PC-9 (cell line): Measurements from ENCODE around the gene ALPK1. TPM values are rescaled to one million over a fixed set of nuclear protein-coding genes. Genes with fewer than 3 reads are reported as not detected.
A peak's percentile ranks its signal among the peaks of the same experiment; 100 is the strongest.

Experiments
- BruUV-seq: library from RNA; stranded (reverse); fragments of 400-500 nt; replicated peaks from 2 replicates; lab custom pipeline; 2021; lab: Mats Ljungman, UMichigan
- CTCF ChIA-PET: fragments of 300-600 bp; sonication (Branson Sonifier 250); formaldehyde crosslinking; loops from one replicate; lab custom pipeline; 2022; ENCODE audit warnings: antibody characterized with exemption; lab: Charles Lee
- POLR2A ChIA-PET: fragments of 300-600 bp; sonication (Branson Sonifier 250); formaldehyde crosslinking; loops from one replicate; lab custom pipeline; 2022; ENCODE audit warnings: antibody characterized with exemption; ENCODE audit not compliant: unreplicated experiment; lab: Charles Lee
- DNase-seq, 2 experiments: peaks; one replicate each; pipeline versions ENCODE4 v3.0.0 to v3.0.0-alpha.2; 2015 to 2022; ENCODE audit warnings: mixed read lengths in 1 of 2
- H2AFZ ChIP-seq: fragments of 200-600 bp; sonication (generic); 2 replicates; pipeline ENCODE4 v1.8.1; 2017; ENCODE audit warnings: antibody characterized with exemption
- H3F3A ChIP-seq: fragments of 200-600 bp; sonication (generic); 2 replicates; pipeline ENCODE4 v1.8.1; 2017; ENCODE audit warnings: antibody characterized with exemption, mild to moderate bottlenecking, low read depth; ENCODE audit not compliant: insufficient read depth
- H3K27ac ChIP-seq: fragments of 200-600 bp; sonication (generic); 2 replicates; pipeline ENCODE4 v1.6.1; 2016; ENCODE audit warnings: mixed run types
- H3K27me3 ChIP-seq: fragments of 200-600 bp; sonication (generic); 2 replicates; pipeline ENCODE4 v1.6.1; 2016; ENCODE audit warnings: low read depth, mixed run types; ENCODE audit not compliant: insufficient read depth
- H3K36me3 ChIP-seq: fragments of 200-600 bp; sonication (generic); 2 replicates; pipeline ENCODE4 v1.6.1; 2016; ENCODE audit warnings: low read depth, mixed run types
- H3K4me1 ChIP-seq: fragments of 200-600 bp; sonication (generic); replicated peaks from 2 replicates; pipeline ENCODE4 v1.6.1; 2016; ENCODE audit warnings: mixed run types; ENCODE audit not compliant: insufficient read depth
- H3K4me2 ChIP-seq: fragments of 200-600 bp; sonication (generic); 2 replicates; pipeline ENCODE4 v1.6.1; 2017; ENCODE audit warnings: mixed run types
- H3K4me3 ChIP-seq: fragments of 200-600 bp; sonication (generic); 2 replicates; pipeline ENCODE4 v1.6.1; 2016; ENCODE audit warnings: mixed run types
- H3K79me2 ChIP-seq: fragments of 200-600 bp; sonication (generic); 2 replicates; pipeline ENCODE4 v1.6.1; 2017; ENCODE audit warnings: low read depth, mixed run types
- H3K9me2 ChIP-seq: fragments of 200-600 bp; sonication (generic); 2 replicates; pipeline ENCODE4 v1.8.1; 2017; ENCODE audit warnings: mild to moderate bottlenecking; ENCODE audit not compliant: insufficient read depth
- H3K9me3 ChIP-seq: fragments of 200-600 bp; sonication (generic); 2 replicates; pipeline ENCODE4 v1.8.1; 2016; ENCODE audit warnings: low read depth; ENCODE audit not compliant: insufficient read depth
- H4K20me1 ChIP-seq: fragments of 200-600 bp; sonication (generic); 2 replicates; pipeline ENCODE4 v1.8.1; 2017; ENCODE audit not compliant: insufficient read depth
- CTCF ChIP-seq: fragments of 200-600 bp; sonication (generic); conservative IDR thresholded peaks from 2 replicates; pipeline ENCODE4 v1.6.1; 2017; ENCODE audit warnings: mixed run types, antibody characterized with exemption, mild to moderate bottlenecking, moderate library complexity
- EZH2 ChIP-seq: fragments of 200-600 bp; sonication (generic); IDR thresholded peaks from 2 replicates; pipeline ENCODE4 v1.8.0; 2017; ENCODE audit warnings: antibody characterized with exemption, low read depth
- intact Hi-C: fragments of 100-400 bp; cut with micrococcal nuclease; formaldehyde crosslinking; loops from one replicate; pipeline ENCODE4 v1.10.0; 2022; ENCODE audit not compliant: unreplicated experiment
- total RNA-seq: library from RNA; stranded (reverse); gene quantifications from 2 replicates; pipeline ENCODE4 v1.2.3, GENCODE V29; 2021

The ALPK1 gene
- total RNA-seq, 1 experiment from 2014 or later = 35.4 TPM

GRCh38 chr4:112358415-112358814 is 61.2 kb downstream of the ALPK1 start:
- Histone ChIP-seq H3K9me2 (no peaks in the 10 kb centered on the region), H3K4me1 (no peaks in the 10 kb centered on the region), H4K20me1 (no peaks in the 10 kb centered on the region), H3K27me3 (no peaks in the 10 kb centered on the region), H3K36me3 (no peaks in the 10 kb centered on the region), H3F3A (no peaks in the 10 kb centered on the region), H2AFZ (no peak overlapping the region), H3K9me3 (no peaks in the 10 kb centered on the region), H3K4me3 (no peak overlapping the region), H3K4me2 (no peak overlapping the region), H3K27ac (no peak overlapping the region), H3K79me2 (no peaks in the 10 kb centered on the region)
- ChIA-PET CTCF (no interaction called here), POLR2A (no interaction called here)
- DNase-seq = no peak
- BruUV-seq = no TSS peak
- intact Hi-C loops = no loop called here
- TF ChIP-seq CTCF (no peak), EZH2 (no peak)

- Histone ChIP-seq H3K4me3 (no peak overlapping the region), H3K9me3 (no peaks in the 10 kb centered on the region), H4K20me1 (no peaks in the 10 kb centered on the region), H3K4me2 (no peak overlapping the region), H2AFZ (no peak overlapping the region), H3K79me2 (no peaks in the 10 kb centered on the region), H3K4me1 (no peaks in the 10 kb centered on the region), H3K36me3 (no peaks in the 10 kb centered on the region), H3K9me2 (no peaks in the 10 kb centered on the region), H3K27me3 (no peaks in the 10 kb centered on the region), H3K27ac (no peak overlapping the region), H3F3A (no peaks in the 10 kb centered on the region)
- ChIA-PET POLR2A (no interaction called here), CTCF (no interaction called here)
- no peak for DNase-seq
- intact Hi-C loops = no loop called here
- TF ChIP-seq EZH2 = no peak
- no peak for TF ChIP-seq CTCF
- BruUV-seq = no TSS peak
Measured at GRCh38 chr4:112358952-112359749, 62.0 kb downstream of the ALPK1 start.

GRCh38 chr4:112361181-112361791 is 64.1 kb downstream of the ALPK1 start:
- Histone ChIP-seq H4K20me1 (no peaks in the 10 kb centered on the region), H3K4me2 (0 out of 2 replicates have a peak overlapping the region, but pooled peaks have one; percentile 25), H3K4me3 (no peak overlapping the region), H3K36me3 (no peaks in the 10 kb centered on the region), H3F3A (no peaks in the 10 kb centered on the region), H3K27me3 (no peaks in the 10 kb centered on the region), H2AFZ (no peak overlapping the region), H3K9me2 (no peaks in the 10 kb centered on the region), H3K4me1 (no peaks in the 10 kb centered on the region), H3K27ac (no peak overlapping the region), H3K9me3 (0 out of 2 replicates have a peak, but pooled peaks cover 6% of the 10 kb centered on the region), H3K79me2 (no peaks in the 10 kb centered on the region)
- DNase-seq = no peak
- POLR2A ChIA-PET = no interaction called here
- CTCF ChIA-PET = no interaction called here
- no TSS peak for BruUV-seq
- intact Hi-C loops = no loop called here
- TF ChIP-seq CTCF = no peak
- no peak for TF ChIP-seq EZH2
